Measurements from ENCODE around the gene CCT6B.
"Not testable (repeated sequence)": the region's sequence is repeated elsewhere in the genome, so short reads cannot be mapped to it uniquely, and the experiment has no call there.

Gene CCT6B

GRCh38 chr17:34979650-34980352, 18.5 kb upstream of the CCT6B start:
- no peak for DNase-seq

DNA sequence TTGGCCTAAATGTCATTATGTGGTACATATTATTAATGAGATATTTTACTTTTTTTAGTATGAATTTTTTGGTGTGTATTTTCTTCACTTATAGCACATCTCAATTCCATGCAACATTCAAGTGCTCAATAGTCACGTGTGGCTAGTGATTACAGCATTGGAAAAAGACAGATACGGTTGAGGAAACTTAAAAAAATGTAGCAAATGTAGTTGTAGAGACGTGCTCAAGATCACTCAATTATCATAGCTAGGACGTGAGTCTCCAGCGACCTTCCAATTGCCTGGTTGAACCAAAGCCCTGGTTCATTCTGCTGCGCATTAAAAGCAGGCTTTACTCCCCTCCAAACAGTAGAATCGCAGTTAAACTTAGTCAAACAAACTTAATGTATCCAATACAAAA, 17.9 kb upstream of the CCT6B start:
- no peak for DNase-seq

DNA sequence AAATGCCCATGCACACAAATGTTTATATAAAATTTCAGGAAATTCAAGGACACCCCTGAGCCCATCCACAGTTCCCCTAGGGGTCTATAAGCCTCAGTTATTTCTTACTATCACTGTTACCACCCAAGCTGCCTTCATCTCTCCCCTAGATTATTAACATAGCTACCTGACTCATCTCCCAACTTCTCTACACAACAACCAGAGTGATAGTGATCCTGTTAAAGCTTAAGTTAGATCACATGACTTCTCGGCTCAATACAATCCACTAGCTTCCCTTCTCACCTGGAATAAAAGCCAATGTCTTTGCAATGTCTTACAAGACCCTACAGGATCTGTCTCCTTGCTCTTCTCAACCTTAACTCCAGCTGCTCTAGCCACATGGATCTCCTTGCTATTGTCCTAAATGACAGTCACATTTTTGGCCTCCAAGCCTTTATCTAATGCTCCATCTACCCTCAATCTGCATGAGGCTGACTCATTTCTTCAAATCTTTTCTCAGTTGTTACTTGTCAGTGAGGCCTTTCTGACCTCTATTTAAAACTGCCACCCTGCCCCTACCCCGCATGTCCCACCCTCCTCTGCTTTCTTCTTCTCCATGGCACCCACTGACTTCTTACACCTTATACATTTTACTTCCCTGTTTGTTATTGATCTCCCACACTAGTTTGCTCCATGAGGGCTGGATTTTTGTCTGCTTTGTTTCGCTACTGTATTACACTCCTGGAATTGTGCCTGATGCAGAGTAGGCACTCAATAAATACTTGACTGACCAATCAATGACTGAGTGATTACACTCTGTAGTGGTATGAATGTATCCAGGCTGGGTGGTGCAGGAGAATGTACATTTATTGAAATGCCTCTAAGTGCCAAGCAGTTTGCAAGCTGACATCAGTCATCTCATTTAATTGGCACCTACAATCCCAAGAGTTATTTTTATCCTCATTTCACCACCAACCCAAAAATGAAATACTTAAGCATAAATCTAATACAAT, 13.8 kb upstream of the CCT6B start:
- DNase-seq: no peak

DNA sequence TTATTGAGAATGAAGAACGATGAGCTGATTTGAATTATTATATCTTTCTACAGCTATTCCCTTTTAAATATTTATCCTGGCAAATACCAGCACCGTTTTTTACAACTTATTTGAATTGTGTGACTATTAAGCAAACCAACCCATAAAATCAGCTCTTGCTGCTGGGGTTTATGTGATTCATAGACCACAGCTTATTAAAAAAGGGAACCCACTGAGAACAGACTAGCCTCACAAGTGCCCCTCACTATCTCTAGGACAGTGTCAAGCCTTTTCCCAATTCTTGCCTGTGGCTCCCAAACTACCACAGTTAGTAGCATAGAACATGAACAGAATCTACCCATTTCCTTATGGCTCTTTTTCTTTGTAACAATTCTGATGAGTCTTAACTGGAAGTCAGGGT, 12.9 kb upstream of the CCT6B start:
- DNase-seq: no peak

DNA sequence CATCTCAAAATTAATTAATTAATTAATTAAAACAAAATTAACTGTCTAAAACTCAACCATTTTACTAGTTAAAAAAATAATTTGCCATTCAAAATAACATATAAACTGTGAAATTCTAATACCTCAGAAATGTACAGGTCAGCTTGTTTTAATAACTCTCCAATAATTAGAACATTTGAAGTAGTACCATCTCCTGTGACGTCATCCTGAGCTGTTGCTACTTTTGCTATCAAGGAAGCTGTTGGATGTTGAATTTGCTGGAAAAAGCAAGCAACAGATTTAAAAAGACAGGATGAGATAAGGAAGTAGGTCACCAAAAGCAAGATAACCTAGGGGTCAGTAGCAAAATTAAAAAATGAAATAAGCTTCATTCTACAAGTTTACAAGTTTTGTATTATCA, 2.8 kb downstream of the CCT6B start:
- DNase-seq: no peak

GRCh38 chr17:34950780-34951179, 10.5 kb downstream of the CCT6B start:
- not testable (repeated sequence) for DNase-seq

DNA sequence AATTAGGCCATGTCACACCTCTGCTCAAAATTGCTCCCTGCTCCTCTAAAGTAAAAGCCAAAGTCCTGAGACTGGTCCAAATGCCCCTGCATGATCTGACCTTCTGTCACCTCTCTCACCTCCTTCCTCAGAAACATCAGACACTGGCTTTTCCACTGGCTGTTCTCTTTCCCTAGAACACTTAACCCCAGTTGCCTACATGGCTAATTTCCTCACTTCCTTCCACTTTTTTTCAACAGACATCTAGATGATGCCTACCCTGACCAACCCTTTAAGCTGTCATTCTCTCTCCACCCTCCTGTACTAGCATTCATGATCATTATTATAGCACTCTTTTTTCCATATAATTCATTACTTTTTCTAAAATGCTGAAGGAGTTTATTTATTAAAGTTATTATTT, 31.0 kb downstream of the CCT6B start:
- DNase-seq: peak; percentile 31

DNA sequence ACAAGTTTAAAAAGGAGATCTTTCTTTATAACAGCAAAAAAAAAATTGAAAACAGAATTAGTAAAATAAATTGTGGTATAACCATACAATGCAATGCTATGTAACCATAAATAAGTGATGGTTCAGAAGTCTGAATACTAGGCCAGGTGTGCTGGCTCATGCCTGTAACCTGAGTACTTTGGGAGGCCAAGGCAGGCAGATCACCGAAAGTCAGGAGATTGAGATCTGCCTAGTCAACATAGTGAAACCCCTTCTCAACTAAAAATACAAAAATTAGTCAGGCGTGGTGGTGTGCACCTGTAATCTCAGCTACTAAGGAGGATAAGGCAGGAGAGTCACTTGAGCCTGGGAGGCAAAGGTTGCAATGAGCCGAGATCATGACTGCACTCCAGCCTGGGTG, 34.6 kb downstream of the CCT6B start:
- DNase-seq: no peak

DNA sequence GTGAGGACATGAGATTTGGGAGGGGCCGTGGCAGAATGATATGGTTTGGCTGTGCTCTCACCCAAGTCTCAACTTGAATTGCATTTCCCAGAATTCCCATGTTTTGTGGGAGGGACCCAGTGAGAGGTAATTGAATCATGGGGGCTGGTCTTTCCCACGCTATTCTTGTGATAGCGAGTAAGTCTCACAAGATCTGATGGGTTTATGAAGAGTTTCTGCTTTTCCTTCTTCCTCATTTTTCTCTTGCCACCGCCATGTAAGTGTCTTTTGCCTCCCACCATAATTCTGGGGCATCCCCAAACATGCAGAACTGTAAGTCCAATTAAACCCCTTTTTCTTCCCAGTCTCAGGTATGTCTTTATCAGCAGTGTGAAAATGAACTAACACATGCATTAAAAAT, 40.6 kb downstream of the CCT6B start:
- no peak for DNase-seq

- DNase-seq: no peak
Observed at GRCh38 chr17:34917381-34917780, 43.9 kb downstream of the CCT6B start.

DNA sequence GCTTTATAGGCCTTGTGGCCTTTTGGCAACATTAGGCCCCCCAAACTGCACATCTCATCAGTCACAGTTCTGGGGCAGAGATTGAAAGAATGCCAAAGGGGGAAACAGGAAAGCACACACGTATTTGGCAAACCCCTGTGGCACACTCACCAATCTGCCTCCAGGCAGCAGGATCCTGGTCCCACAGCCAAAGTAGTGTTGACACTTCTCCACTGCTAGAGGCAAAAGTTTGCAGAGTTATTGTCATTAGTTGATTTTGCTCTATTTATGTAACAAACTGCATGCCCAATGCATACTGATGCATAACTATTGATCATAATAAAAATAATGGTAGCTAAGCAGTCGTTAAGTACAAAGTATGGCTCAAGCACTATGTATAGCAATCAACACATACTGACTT, 45.1 kb downstream of the CCT6B start:
- no peak for DNase-seq

- no peak for DNase-seq
Observed at GRCh38 chr17:34913001-34913400, 48.3 kb downstream of the CCT6B start.

DNA sequence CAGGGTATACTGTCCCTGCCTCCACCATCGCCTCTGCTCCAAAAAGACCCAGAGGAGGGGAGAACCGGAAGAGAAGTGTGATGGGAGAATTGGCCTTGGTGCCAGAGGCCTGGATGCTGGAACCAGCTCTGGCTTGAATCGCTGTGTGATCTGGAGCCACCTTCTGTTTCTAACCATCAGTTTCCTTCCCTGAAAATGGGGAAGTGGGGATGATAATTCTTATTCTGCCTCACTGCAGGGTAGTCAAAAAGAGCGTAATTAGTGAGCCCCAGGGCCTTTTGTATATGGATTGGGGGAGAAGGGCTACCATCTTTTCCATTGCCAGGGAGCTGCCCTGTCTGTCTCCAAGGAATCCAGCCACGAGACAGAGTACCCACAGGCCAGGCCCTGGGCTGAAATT, 52.2 kb downstream of the CCT6B start:
- peak; percentile 42 for DNase-seq

DNA sequence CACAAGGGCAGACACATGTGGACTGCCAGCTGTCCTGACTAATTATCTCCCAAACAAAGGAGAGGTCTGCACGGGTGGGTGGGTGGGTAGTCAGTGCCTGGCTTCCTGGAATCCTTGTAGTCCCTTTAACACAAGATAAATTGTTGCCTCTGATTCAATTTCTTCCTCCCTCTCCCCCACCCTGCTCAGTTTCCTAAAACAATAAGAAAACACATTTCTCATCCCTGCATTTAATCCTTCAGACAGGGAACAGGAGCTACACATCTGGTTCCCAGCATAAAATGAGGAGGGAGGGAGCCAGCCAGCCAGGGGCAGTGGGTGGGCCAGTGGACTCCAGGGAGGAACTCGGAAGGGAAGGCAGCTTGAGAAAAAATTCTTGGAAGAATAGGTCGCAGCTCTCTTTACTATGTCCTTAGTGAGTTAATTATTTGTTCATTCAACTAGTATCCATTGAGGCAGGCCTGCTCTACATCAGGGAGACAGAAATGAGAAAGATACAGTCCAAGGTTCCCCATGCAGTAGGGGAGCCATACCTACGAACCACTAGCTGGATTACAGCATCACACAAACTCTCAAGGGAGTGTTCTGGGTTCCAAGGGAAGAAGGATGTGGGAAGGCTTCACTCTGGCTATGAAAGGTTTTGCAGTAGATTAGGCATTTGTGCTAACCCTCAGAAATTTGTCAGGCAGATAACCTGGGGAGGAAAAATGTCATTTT, 58.3 kb downstream of the CCT6B start:
- DNase-seq: no peak

GRCh38 chr17:34899643-34900291, 61.5 kb downstream of the CCT6B start:
- no peak for DNase-seq

DNA sequence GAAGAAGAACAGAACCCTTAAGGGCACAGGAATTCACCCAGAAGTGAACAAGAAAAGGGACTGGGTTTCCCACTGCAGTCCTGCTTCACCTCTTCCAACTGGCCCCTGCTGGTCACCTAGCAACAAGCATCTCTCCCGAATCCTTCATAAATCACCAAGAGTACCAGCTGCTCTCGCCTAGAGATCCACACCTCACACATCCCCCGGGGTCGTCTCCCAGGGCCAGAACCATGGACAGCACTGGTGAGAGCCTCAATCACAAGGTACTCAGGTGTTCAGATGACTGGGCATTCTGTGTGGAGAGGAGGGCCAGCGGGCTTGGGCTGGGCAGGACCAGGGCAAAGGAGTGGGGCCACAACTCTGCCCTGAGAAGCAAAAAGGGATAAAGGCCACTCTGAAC, 65.9 kb downstream of the CCT6B start:
- DNase-seq: no peak

DNA sequence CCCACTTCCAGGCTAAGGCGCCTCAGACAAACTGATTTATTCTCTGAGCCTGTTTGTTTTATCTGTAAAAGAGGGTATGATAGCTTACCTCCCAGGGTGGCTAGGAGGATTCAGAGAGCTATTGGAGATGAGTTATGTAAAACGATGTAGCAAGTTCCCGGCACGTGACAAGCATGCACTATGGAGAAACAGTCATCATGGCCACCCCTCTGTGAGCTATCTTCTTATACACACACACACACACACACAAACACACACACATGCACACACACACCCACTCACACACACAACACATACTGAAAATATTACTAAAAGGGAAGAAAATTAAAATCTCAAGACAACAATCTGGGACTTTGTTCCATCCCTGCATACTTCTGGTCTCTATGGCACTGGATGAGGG, 66.3 kb downstream of the CCT6B start:
- DNase-seq: no peak

DNA sequence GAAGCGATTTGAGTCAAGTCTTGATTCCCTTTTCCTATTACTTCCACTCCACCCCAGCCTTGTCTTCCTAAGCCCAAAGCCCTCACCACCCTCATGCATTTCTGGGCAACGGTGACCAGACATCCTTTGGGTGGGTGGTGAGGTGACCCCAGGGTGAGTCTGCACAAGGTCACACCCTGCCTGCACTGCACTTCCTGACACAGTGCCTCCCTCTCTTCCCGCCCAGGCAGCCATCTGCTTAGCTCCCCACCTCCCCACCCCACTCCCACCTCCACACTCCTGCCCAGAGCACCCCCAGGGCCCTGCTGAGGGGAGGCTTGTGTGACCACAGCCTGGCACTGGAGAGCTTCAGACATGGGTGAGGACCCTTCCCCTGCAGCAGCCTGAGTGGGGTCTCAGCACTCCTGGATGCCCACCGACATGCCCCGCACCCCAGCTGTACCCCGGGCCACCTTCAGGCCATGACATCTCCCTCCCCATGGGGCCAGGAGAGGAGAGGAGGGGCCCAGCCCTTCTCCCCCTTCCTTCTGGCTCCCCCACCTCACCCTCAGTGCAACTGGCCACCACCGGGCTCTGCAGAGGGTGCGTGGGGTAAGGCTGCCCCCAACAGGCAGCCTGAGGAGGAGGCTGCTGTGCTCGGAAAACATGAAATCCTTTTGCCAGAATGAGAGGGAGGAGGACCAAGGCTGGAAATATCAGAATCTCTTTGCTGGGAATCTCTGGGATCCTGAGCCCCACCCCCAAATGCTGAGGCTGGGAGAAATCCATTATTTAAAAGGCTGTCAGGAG, 68.6 kb downstream of the CCT6B start:
- DNase-seq: peak; percentile 82

DNA sequence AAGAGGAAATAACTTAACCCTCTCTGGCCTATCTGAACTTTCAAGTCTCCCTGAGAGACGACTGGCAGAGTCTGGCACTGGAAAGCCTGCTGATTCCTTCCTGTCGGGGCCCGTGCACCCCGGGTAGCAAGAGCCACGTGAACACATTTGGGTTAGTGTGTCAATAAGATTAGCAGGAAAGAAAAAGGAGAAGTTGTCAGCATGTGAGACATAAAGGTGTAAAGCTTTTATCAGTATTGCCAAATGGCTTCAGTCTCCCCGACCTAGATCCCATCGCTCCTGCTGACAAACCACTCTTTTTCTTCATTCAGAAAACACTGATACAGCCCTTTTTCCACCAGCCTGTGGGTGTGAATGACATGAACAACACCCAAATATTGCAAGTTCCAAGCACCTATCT, 74.4 kb downstream of the CCT6B start:
- peak; percentile 97 for DNase-seq

DNA sequence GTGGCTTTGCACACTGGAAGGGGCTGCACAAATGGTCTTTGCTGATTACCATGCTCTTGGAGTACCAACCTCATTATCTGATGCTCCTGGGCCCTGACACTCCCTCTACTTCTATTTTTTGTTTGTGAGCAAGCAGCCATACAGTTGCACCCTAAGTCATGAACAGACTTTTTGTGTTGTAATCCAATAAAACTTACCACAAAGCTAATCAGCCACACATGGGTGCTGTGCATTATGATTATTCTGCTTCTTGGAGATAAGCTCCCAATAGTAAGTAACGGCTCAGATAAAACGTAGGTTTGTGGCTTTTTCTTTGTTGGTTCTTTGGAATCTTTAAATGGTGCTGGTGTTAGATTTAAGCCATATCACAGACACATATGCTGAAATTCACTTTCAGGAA, 76.2 kb downstream of the CCT6B start:
- peak; percentile 97 for DNase-seq

GRCh38 chr17:34884597-34884996, 76.7 kb downstream of the CCT6B start:
- peak; percentile 75 for DNase-seq

Measured in hematopoietic multipotent progenitor cell treated with erythropoietin and hydrocortisone succinate and interleukin-3 and kit ligand, for 4 days (in vitro differentiated cells).